ENCODE measurements around the gene SLC35A3. TPM values are rescaled to one million over a fixed set of nuclear protein-coding genes. Genes with fewer than 3 reads are reported as not detected.

SLC35A3 gene
- total and polyA plus RNA-seq, 10 donors: 7.2 to 26.5 (median 22.0) TPM

- H3K9me3 ChIP-seq: peaks cover 2 to 40% (median 32%) of the 10 kb centered on the region in 8 donors
- intact Hi-C loops (cut with DNase I; ENCODE audit: low total_unique reads): no loop called here
- H3K27me3 ChIP-seq (replicated peaks in 1 of 7): no peaks in the 10 kb centered on the region
- H3K4me3 ChIP-seq: no peak overlapping the region
- TF ChIP-seq, protein P1, sequence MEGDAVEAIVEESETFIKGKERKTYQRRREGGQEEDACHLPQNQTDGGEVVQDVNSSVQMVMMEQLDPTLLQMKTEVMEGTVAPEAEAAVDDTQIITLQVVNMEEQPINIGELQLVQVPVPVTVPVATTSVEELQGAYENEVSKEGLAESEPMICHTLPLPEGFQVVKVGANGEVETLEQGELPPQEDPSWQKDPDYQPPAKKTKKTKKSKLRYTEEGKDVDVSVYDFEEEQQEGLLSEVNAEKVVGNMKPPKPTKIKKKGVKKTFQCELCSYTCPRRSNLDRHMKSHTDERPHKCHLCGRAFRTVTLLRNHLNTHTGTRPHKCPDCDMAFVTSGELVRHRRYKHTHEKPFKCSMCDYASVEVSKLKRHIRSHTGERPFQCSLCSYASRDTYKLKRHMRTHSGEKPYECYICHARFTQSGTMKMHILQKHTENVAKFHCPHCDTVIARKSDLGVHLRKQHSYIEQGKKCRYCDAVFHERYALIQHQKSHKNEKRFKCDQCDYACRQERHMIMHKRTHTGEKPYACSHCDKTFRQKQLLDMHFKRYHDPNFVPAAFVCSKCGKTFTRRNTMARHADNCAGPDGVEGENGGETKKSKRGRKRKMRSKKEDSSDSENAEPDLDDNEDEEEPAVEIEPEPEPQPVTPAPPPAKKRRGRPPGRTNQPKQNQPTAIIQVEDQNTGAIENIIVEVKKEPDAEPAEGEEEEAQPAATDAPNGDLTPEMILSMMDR (IDR thresholded peaks at IDR 0.05 in 8 of 11, conservative IDR thresholded peaks at IDR 0.05 in 3 of 11): no peak
- TF ChIP-seq POLR2A (IDR thresholded peaks at IDR 0.05): no peak
- no peak for TF ChIP-seq POLR2AphosphoS5 (IDR thresholded peaks at IDR 0.05)
- no peak overlapping the region for H3K27ac ChIP-seq
- no peak for DNase-seq
- H3K36me3 ChIP-seq: peaks cover 0 to 39% (median 11%) of the 10 kb centered on the region in 6 donors
- H3K4me1 ChIP-seq: peaks cover 0 to 9% (median 0%) of the 10 kb centered on the region in 6 donors
- 75 to 95% (median 84%) methylated on average over 1 of the region's 1 CpG for WGBS, 5 donors
These were observed 18.5 kb downstream of the SLC35A3 start for GRCh38 chr1:99988210-99988765.

DNA sequence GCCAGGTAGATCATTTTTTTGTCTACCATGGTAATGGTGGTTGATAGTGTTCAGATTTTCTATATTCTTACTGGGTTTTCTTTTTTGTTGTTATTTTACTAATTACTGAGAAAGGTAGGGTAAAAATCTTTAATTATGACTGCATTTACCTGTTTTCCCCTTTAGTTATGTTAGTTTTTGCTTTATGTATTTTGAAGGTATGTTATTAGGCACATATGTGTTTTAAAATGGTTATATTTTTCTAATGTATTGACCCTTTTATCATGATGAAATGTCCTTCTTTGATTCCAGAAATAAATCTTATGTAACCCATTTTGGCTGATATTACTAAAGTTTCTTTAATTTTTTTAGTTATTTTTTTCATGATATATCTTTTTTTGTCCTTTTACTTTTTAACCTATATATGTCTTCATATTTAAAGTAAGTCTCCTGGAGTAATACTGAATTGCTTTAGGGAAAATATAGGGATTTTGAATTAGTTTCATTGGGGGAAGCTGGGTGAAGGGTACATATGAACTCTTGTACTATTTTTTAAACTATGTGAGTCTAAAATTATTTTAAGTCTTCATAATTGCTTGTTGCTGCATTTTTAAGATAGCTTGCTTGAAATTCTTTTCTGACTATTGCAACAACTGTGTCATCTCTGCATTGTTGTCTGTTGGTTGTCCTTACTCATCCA, 22.4 kb downstream of the SLC35A3 start:
- no peak for DNase-seq
- H3K27me3 ChIP-seq (replicated peaks in 1 of 7): no peaks in the 10 kb centered on the region
- TF ChIP-seq, protein P1 (IDR thresholded peaks at IDR 0.05 in 8 of 11, conservative IDR thresholded peaks at IDR 0.05 in 3 of 11): no peak
- TF ChIP-seq POLR2A (IDR thresholded peaks at IDR 0.05): no peak
- TF ChIP-seq POLR2AphosphoS5 (IDR thresholded peaks at IDR 0.05): no peak
- intact Hi-C loops (cut with DNase I; ENCODE audit: low total_unique reads): no loop called here
- H3K4me3 ChIP-seq: no peak overlapping the region
- no peak overlapping the region for H3K27ac ChIP-seq
- H3K4me1 ChIP-seq: no peaks in the 10 kb centered on the region
- peaks cover 0 to 57% (median 18%) of the 10 kb centered on the region in 6 donors for H3K36me3 ChIP-seq
- peaks cover 2 to 29% (median 25%) of the 10 kb centered on the region in 8 donors for H3K9me3 ChIP-seq

DNA sequence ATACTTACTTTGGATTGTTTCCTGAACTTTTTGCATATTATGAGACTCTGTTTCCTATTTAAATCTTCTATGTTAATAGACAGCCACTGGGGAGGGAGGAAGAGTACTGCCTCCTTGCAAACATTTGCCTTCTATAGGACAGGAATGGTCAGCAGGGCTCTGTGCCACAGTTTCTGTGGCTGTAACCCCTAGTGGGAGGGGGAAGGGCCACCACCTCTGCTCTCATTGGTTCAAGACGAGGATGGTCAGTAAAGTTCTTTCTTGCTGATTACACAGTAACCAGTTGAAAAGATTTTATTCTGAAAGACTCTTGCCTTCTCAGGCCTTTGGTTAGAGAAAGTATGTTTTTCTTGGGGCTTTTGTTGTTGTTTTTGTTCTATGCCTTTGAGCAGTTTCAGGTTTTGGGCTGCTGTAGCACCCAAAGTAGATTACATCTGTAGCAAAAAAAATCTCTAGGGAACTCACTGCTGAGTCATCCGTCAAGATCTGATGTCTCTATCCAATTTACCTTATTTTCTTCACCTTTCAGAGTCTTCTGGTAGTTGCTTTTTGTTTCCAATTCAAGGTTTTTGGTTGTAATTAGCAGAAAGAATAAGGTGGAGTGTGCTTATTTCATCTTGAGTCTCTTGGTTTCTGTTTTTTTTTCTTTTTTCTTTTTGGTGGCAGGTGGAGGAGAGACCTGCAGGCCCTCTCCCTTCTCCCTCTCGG, 23.1 kb downstream of the SLC35A3 start:
- Histone ChIP-seq H3K4me3 (no peak overlapping the region), H3K27ac (no peak overlapping the region), H3K4me1 (no peaks in the 10 kb centered on the region), H3K9me3 (peaks cover 2 to 29% (median 25%) of the 10 kb centered on the region in 8 donors), H3K27me3 (replicated peaks in 1 of 7) (no peaks in the 10 kb centered on the region), H3K36me3 (peaks cover 0 to 60% (median 18%) of the 10 kb centered on the region in 6 donors)
- DNase-seq: no peak
- intact Hi-C loops (cut with DNase I; ENCODE audit: low total_unique reads): no loop called here
- WGBS, 5 donors: 77 to 99% (median 92%) methylated on average over 3 of the region's 3 CpGs
- TF ChIP-seq POLR2AphosphoS5 (IDR thresholded peaks at IDR 0.05) (no peak), POLR2A (IDR thresholded peaks at IDR 0.05) (no peak)
- TF ChIP-seq, protein P1 (IDR thresholded peaks at IDR 0.05 in 8 of 11, conservative IDR thresholded peaks at IDR 0.05 in 3 of 11): no peak

DNA sequence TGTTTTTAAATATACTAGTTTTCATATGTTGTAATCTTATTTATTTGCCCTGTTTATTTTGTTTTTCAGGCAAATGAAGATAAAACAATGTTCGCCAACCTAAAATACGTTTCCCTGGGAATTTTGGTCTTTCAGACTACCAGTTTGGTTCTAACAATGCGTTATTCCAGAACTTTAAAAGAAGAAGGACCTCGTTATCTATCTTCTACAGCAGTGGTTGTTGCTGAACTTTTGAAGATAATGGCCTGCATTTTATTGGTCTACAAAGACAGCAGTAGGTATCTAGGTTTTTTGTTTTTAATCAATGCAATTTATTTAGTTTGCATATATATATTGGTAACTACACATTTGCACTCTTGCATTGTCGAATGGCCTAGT, 23.7 kb downstream of the SLC35A3 start:
- WGBS, 5 donors: 96 to 98% (median 97%) methylated on average over 5 of the region's 5 CpGs
- no peaks in the 10 kb centered on the region for H3K27me3 ChIP-seq (replicated peaks in 1 of 7)
- no peak overlapping the region for H3K4me3 ChIP-seq
- intact Hi-C loops (cut with DNase I; ENCODE audit: low total_unique reads): no loop called here
- H3K9me3 ChIP-seq: peaks cover 2 to 29% (median 25%) of the 10 kb centered on the region in 8 donors
- peaks cover 0 to 65% (median 18%) of the 10 kb centered on the region in 6 donors for H3K36me3 ChIP-seq
- no peaks in the 10 kb centered on the region for H3K4me1 ChIP-seq
- DNase-seq: no peak
- H3K27ac ChIP-seq: no peak overlapping the region
- TF ChIP-seq POLR2AphosphoS5 (IDR thresholded peaks at IDR 0.05): no peak
- TF ChIP-seq, protein P1 (IDR thresholded peaks at IDR 0.05 in 8 of 11, conservative IDR thresholded peaks at IDR 0.05 in 3 of 11): no peak
- TF ChIP-seq POLR2A (IDR thresholded peaks at IDR 0.05): no peak
